Raji (cell line): ENCODE data around the gene B4GALNT2.

ENCODE experiments used
- POLR2A ChIP-seq: IDR thresholded peaks from 2 replicates; pipeline ENCODE4 v1.6.1; 2011; ENCODE audit warnings: low read depth, low read length, control low read depth; ENCODE audit not compliant: insufficient read depth

Gene B4GALNT2

DNA sequence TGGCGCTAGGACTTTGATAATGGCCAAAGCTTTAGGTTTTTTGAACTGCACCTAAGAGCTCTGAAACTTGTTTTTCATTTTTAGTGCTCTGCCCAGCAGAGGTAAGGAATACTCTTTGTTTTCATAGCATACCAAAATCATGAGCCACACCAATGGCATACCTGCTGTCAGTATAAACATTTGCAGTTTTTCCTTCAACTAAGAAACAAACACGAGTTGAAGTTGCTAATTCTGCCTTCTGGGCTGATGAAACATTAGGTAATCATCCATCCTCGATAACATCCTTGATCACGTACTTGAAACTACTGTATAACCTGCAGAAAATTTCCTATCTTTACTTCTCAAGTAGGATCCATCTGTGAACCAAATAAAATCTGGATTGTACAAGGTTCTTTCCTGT lies 20.6 kb upstream of the B4GALNT2 start:
- no peak for TF ChIP-seq POLR2A

DNA sequence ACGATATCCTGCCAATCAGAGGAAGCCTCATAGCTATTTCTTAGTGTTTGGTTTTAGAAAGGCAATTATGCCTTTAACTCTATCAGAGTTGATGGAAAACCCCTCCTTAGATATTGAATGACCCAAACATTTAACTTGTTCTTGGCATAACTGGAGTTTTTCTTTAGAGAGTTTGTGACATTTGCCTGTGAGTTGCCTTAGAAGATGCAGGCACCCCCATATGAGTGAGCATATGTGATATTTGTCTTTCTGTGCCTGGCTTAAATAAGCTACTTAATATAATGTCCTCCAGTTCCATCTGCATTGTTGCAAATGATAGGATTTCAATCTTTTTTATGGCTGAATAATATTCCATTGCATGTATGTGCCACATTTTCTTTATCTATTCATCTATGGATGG lies 19.6 kb upstream of the B4GALNT2 start:
- no peak for TF ChIP-seq POLR2A

GRCh38 chr17:49114703-49115102 lies 17.9 kb upstream of the B4GALNT2 start:
- TF ChIP-seq POLR2A, result no peak

- no peak for TF ChIP-seq POLR2A
Measured at GRCh38 chr17:49117587-49118230, 14.9 kb upstream of the B4GALNT2 start.

GRCh38 chr17:49120166-49120565 lies 12.4 kb upstream of the B4GALNT2 start:
- TF ChIP-seq POLR2A, result no peak

DNA sequence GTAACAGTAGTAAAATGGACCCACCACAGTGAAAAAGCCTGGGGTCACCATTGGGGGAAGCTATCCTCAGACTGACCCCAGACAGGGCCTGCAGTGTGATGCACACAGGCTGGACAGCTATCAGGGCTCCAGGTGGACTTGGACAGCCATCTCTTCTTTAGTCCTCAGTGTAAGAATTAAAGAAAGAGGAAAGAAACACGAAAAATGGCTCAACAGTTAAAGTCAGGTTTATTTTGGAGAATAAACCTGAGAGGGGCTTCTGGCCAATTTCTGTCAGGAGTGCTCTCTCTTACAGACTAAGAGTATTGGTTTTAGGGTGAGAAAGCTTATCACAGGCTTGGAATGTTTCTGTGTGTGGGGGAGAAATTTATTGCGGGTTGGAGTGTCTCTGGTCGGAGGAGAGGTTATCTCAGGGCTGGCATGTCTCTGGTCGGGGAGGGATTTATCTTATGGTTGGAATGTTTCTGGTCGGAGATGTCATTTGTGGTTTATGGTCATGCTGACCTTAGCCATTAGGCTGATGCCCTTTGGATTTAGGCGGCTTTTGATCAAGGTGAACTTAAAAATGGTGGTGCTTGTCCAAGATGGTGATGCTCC lies 10.8 kb upstream of the B4GALNT2 start:
- no peak for TF ChIP-seq POLR2A

DNA sequence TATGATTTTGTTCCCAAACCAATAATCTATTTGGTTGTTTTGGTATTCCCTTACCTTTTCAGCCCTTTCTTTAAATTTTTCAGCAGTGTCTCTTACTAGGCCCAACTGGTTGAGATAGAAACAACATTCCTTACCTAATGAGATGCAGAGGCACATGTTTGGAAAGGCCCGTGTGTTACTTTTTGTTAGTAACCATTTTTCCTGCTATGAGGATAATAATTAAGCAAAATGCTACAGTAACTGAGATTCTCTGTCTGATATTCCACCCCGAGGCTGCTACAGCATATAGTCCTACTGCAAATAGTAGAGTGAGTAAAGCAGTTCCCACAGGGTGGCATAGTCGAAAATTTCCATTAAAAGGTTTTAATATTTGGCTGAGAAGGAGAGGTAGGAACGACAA lies 10.0 kb upstream of the B4GALNT2 start:
- TF ChIP-seq POLR2A, result no peak

GRCh38 chr17:49123061-49123460 lies 9.5 kb upstream of the B4GALNT2 start:
- TF ChIP-seq POLR2A, result no peak

DNA sequence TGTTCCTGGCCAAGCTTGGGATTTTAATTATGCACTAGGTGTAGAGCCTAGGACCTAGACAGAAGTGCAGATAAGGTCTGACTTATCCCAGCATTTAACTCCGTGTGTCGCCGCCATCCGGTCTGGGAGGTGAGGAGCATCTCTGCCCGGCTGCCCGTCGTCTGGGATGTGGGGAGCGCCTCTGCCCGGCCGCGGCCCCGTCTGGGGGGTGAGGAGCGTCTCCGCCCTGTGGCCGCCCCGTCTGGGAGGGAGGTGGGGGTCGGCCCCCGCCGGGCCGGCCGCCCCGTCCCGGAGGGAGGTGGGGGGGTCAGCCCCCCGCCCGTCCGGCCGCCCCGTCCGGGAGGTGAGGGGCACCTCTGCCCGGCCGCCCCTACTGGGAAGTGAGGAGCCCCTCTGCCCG lies 7.1 kb upstream of the B4GALNT2 start:
- TF ChIP-seq POLR2A, result no peak

DNA sequence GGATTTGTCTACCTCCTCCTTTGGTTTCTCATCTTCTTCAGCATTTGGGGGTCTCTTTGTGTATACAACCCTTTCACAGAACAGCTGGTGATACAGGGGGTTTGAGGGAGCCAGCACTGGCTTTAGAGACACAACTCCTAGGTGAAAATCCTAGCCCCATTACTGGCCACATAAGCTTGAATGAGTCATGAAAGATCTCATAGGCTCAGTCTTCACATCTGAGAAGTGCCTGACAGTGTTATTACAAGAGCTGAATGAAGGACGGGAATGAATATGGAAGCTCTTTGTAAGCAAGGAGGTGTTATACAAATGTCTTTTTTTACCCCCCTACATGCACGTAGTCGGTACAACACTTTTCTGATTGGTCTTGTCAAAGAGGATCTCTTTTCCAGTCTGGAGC lies 1.7 kb upstream of the B4GALNT2 start:
- no peak for TF ChIP-seq POLR2A

DNA sequence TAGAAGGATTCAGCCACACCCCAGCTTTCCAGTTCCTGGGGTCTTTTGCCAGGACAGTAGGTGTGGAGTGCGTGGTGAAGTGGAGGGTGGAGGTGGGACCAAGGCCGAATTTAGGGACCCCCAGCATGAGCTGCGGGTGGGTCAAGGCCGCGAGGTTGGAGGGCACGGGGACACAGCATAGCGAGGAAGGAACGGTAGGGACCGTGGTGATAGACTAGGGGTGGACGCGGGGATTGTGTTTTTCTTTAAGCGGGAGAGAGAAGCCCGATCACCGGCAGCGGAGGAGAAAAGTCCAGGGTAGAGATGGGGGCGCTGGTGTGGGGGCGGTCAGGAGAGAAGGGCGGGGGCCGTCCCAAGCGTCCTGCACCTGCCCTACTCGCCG lies 261 bp upstream of the B4GALNT2 start:
- TF ChIP-seq POLR2A, result no peak

DNA sequence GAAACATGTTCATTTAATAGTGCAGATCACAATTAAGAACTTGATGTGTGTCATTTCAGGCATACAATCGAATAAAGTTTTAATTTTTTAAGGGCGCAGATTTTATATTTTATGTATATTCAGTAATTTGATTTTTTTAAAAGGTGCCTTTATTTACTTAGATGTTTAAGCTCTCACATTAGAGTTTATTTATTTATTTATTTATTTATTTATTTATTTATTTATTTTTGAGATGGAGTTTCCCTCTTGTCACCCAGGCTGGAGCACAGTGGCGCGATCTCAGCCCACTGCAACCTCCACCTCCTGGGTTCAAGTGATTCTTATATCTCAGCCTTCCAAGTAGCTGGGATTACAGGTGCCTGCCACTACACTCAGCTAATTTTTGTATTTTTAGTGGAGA lies 3.8 kb downstream of the B4GALNT2 start:
- TF ChIP-seq POLR2A, result no peak

DNA sequence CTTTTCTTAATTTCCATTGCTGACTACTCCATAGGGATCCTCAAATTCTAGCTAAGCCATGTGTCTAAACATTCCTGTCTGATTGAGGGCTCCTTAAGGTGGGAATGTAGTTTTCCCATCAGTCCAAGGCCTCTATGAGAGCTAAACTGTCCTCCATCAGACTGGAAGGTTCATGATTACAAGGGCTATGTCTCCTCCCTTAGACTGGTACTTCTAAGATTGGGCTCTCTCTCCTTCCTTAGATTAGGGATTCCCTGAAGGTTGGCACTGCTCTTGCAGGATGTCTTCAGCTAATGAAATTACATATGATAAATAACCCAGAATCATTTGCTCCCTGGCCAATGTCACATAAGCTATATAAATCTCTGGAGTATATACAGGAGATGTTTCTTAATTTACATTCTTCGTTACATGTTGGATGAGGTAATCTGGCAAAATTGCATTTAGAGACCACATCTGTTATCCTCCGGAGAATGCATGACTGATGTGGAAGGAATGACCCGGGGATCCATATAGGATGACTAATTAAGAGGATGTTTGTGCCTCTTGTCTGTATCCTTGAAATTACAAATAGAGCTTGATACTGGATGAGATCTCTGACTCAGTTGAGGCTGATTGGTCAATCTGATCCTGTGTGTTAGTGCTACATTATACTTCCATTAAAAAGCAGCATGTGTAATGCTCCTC lies 14.2 kb downstream of the B4GALNT2 start:
- TF ChIP-seq POLR2A, result no peak

- TF ChIP-seq POLR2A, result no peak
Measured at GRCh38 chr17:49148171-49148570, 15.6 kb downstream of the B4GALNT2 start.

- TF ChIP-seq POLR2A, result no peak
Measured at GRCh38 chr17:49151996-49152395, 19.4 kb downstream of the B4GALNT2 start.

- TF ChIP-seq POLR2A, result no peak
Measured at GRCh38 chr17:49156256-49156655, 23.7 kb downstream of the B4GALNT2 start.
